Heart right ventricle (tissue), 16 donors: ENCODE measurements around the gene SLC35G2. TPM values are rescaled to one million over a fixed set of nuclear protein-coding genes. Genes with fewer than 3 reads are reported as not detected.

Experiments used
- ATAC-seq, 8 donors: fragments of 200-7000 bp; cut with Tn5 transposase; one replicate each; pipeline ENCODE4 v1.9.1; 2020; ENCODE audit warnings: mild to moderate bottlenecking in 8 of 8, moderate library complexity in 8 of 8, moderate number of reproducible peaks in 1 of 8
- DNase-seq, 2 donors: peaks; one replicate each; pipeline ENCODE4 v3.0.0-alpha.2; 2020
- H3K27ac ChIP-seq, 10 donors: fragments of 200-600 bp; sonication (generic) in 2 of 10; one replicate each; pipeline versions ENCODE4 v1.5.0 to v1.8.0; 2020 to 2022; ENCODE audit warnings: mild to moderate bottlenecking in 3 of 10
- H3K27me3 ChIP-seq, 7 donors: fragments of 200-600 bp; one replicate each; pipeline ENCODE4 v1.8.0; 2021 to 2022; ENCODE audit warnings: mild to moderate bottlenecking in 2 of 7
- H3K36me3 ChIP-seq, 9 donors: fragments of 200-600 bp; sonication (generic) in 1 of 9; one replicate each; pipeline versions ENCODE4 v1.5.0 to v1.8.0; 2020 to 2022; ENCODE audit warnings: mild to moderate bottlenecking in 2 of 9
- H3K4me1 ChIP-seq, 9 donors: fragments of 200-600 bp; sonication (generic) in 1 of 9; one replicate each; pipeline versions ENCODE4 v1.5.0 to v1.8.0; 2020 to 2022; ENCODE audit warnings: mild to moderate bottlenecking in 4 of 9
- H3K4me3 ChIP-seq, 10 donors: fragments of 200-600 bp; sonication (generic) in 2 of 10; one replicate each; pipeline versions ENCODE4 v1.5.0 to v1.8.0; 2020 to 2022; ENCODE audit warnings: mild to moderate bottlenecking in 7 of 10, moderate library complexity in 2 of 10
- H3K9me3 ChIP-seq, 11 donors: fragments of 200-600 bp in 10 of 11; sonication (generic) in 2 of 11; one replicate each; pipeline versions ENCODE4 v1.5.0 to v1.8.0; 2013 to 2022; ENCODE audit warnings: mild to moderate bottlenecking in 2 of 11, control low read depth in 1 of 11, moderate library complexity in 1 of 11
- CTCF ChIP-seq, 9 donors: fragments of 200-600 bp; sonication (generic) in 2 of 9; IDR thresholded peaks; one replicate each; pipeline versions ENCODE4 v1.5.0 to v1.8.0; 2021 to 2022; ENCODE audit warnings: antibody characterized with exemption in 9 of 9, mild to moderate bottlenecking in 5 of 9, moderate library complexity in 1 of 9
- WGBS, 2 donors: extraction: QIAGEN DNeasy Blood & Tissue Kit; methylation state at CpG; one replicate each; pipeline ENCODE4 v1.1.7; 2013; ENCODE audit warnings: inconsistent platforms in 1 of 2; 5-methylcytosine and 5-hydroxymethylcytosine counted together
- intact Hi-C, 10 donors: fragments of 100-400 bp; cut with DNase I; formaldehyde crosslinking; loops; one replicate each; pipeline versions ENCODE4 v1.11.1 to v1.14.2; 2022
- polyA plus RNA-seq, 2 donors: library from polyadenylated mRNA; stranded (reverse); fragments of 200-250 nt; gene quantifications; one replicate each; pipeline ENCODE4 v1.2.3, GENCODE V29; 2013
- total RNA-seq, 10 donors: library from RNA; stranded (reverse); fragmentation: NEBNext Ultra II Directional in 3 of 10; extraction: Animal tissue kit (Norgen Biotek cat#: 25700) in 3 of 10; gene quantifications; one replicate each; pipeline versions ENCODE4 v1.2.1 to v1.2.4, GENCODE V29; 2021 to 2023
- donor health status: Arrhythmogenic right ventricular cardiomyopathy.
- donor health status: ischemic (EF 13 %, LVEDD 7.1; RV severe dilation, severe dysfunction).
- donor health status: healthy with polysubstance abuse.
- donor health status: DM: no; HTN: yes; CAD: no.
- donor health status: DM: no; HTN: no; CAD: no.
- donor health status: ischemic (EF 25% LVEDD 6.9; RV normal size, moderate dysfunction).
- donor health status: ischemic (EF 25% LVEDD 5.7; RV mildly dilated, moderate dysfunction).
- donor health status: healthy.
- donor health status: DM: yes; HTN: yes; CAD: no.
- donor health status: Ischemic cardiomyopathy.
- donor health status: ischemic (EF 35%, LVEDD 5.7; RV mildly dilated, moderate dysfunction).
- donor health status: nonischemic (EF 11% LVEDD 7.7; RV severe dilation, severe dysfunction).
- donor health status: DM: yes; HTN: yes; CAD: no.
- donor health status: PGD.
- donor health status: ischemic (EF 29% LVEDD 5.4; RV normal size, mild dysfunction).
- donor health status: nonischemic (EF 23%, LVEDD 6.1; RV moderate dilation, normal function).

SLC35G2 gene
- total and polyA plus RNA-seq, 12 donors: 1.7 to 5.6 (median 2.6) TPM

GRCh38 chr3:136844724-136845123 lies 25.8 kb downstream of the SLC35G2 start:
- Histone ChIP-seq H3K27me3 (no peaks in the 10 kb centered on the region), H3K9me3 (no peaks in the 10 kb centered on the region), H3K4me3 (no peak overlapping the region), H3K36me3 (peaks cover 0 to 28% (median 0%) of the 10 kb centered on the region in 9 donors), H3K4me1 (peaks cover 0 to 6% (median 5%) of the 10 kb centered on the region in 9 donors), H3K27ac (no peak overlapping the region)
- intact Hi-C loops: no loop called here
- no peak for DNase-seq
- 86 to 100% methylated on average over 1 of the region's 1 CpG for WGBS, 2 donors
- no peak for ATAC-seq
- TF ChIP-seq CTCF (IDR thresholded peaks at IDR 0.05): no peak

- TF ChIP-seq CTCF (IDR thresholded peaks at IDR 0.05): no peak
- Histone ChIP-seq H3K27me3 (no peaks in the 10 kb centered on the region), H3K36me3 (peaks cover 0 to 21% (median 0%) of the 10 kb centered on the region in 9 donors), H3K4me1 (peaks cover 0 to 27% (median 16%) of the 10 kb centered on the region in 9 donors), H3K27ac (peak overlapping the region in 5 of 10 donors; percentile 23 to 48 (median 46)), H3K9me3 (no peaks in the 10 kb centered on the region), H3K4me3 (no peak overlapping the region)
- 62 to 68% methylated on average over 4 of the region's 4 CpGs for WGBS, 2 donors
- peak in 3 of 8 donors; percentile 18 to 57 (median 46) for ATAC-seq
- intact Hi-C loops: no loop called here
- DNase-seq: no peak
These were observed 33.3 kb downstream of the SLC35G2 start for GRCh38 chr3:136852180-136852579.

- intact Hi-C loops: loop anchor here in 1 of 10 donors (5.0 kb wide), 1 partner anchor 34 kb away; no protein-coding TSS in a partner anchor
- Histone ChIP-seq H3K36me3 (peaks cover 0 to 16% (median 0%) of the 10 kb centered on the region in 9 donors), H3K4me1 (peaks cover 0 to 59% (median 46%) of the 10 kb centered on the region in 9 donors), H3K27me3 (no peaks in the 10 kb centered on the region), H3K27ac (peak overlapping the region in 2 of 10 donors; percentile 1), H3K4me3 (no peak overlapping the region), H3K9me3 (no peaks in the 10 kb centered on the region)
- no peak for TF ChIP-seq CTCF (IDR thresholded peaks at IDR 0.05)
- DNase-seq (no peak), ATAC-seq (peak in 1 of 8 donors; percentile 13)
These were observed 37.7 kb downstream of the SLC35G2 start for GRCh38 chr3:136856665-136857064.

GRCh38 chr3:136858381-136858780 lies 39.5 kb downstream of the SLC35G2 start:
- no peaks in the 10 kb centered on the region for H3K9me3 ChIP-seq
- peak in 1 of 2 donors; percentile 9 for DNase-seq
- H3K4me1 ChIP-seq: peaks cover 0 to 61% (median 43%) of the 10 kb centered on the region in 9 donors
- peak overlapping the region in 5 of 10 donors; percentile 6 to 67 (median 48) for H3K27ac ChIP-seq
- H3K4me3 ChIP-seq: no peak overlapping the region
- no peaks in the 10 kb centered on the region for H3K27me3 ChIP-seq
- no peak for ATAC-seq
- intact Hi-C loops: loop anchor here in 1 of 10 donors (5.0 kb wide), 1 partner anchor 36 kb away; no protein-coding TSS in a partner anchor
- TF ChIP-seq CTCF (IDR thresholded peaks at IDR 0.05): no peak
- peaks cover 0 to 16% (median 0%) of the 10 kb centered on the region in 9 donors for H3K36me3 ChIP-seq
